CD14-positive monocyte (primary cell): ENCODE data around the gene SYCP1. TPM values are rescaled to one million over a fixed set of nuclear protein-coding genes. Genes with fewer than 3 reads are reported as not detected.

Experiments
- DNase-seq, 3 donors: peaks; one replicate each; pipeline ENCODE4 v3.0.0-alpha.2; 2011 to 2022
- H2AFZ ChIP-seq: 2 replicates; pipeline ENCODE4 v1.6.0; 2012; ENCODE audit warnings: mild to moderate bottlenecking, low read depth, low read length, inconsistent platforms; ENCODE audit not compliant: insufficient read depth, poor library complexity, severe bottlenecking
- H3K27ac ChIP-seq, 2 donors: 1 replicate in 1 of 2; 2 replicates in 1 of 2; pipeline ENCODE4 v1.5.1; 2012 to 2013; ENCODE audit warnings: low read length in 2 of 2, control low read depth in 1 of 2, inconsistent platforms in 1 of 2, low read depth in 1 of 2, mild to moderate bottlenecking in 1 of 2
- H3K27me3 ChIP-seq, 2 donors: one replicate each; pipeline versions ENCODE4 v1.6.0 to v1.6.1; 2011 to 2013; ENCODE audit warnings: low read length in 2 of 2; ENCODE audit not compliant: control insufficient read depth in 2 of 2, insufficient read depth in 2 of 2
- H3K36me3 ChIP-seq, 2 donors: replicated peaks in 1 of 2; 1 replicate in 1 of 2; 2 replicates in 1 of 2; pipeline versions ENCODE4 v1.5.1 to v1.6.1; 2012 to 2013; ENCODE audit warnings: low read length in 2 of 2, control low read depth in 1 of 2, inconsistent platforms in 1 of 2, mild to moderate bottlenecking in 1 of 2; ENCODE audit not compliant: insufficient read depth in 2 of 2, control insufficient read depth in 1 of 2
- H3K4me1 ChIP-seq, 2 donors: 1 replicate in 1 of 2; 2 replicates in 1 of 2; pipeline versions ENCODE4 v1.5.1 to v1.6.1; 2012 to 2013; ENCODE audit warnings: low read length in 2 of 2, control low read depth in 1 of 2, inconsistent platforms in 1 of 2, mild to moderate bottlenecking in 1 of 2, moderate library complexity in 1 of 2; ENCODE audit not compliant: insufficient read depth in 2 of 2, control insufficient read depth in 1 of 2
- H3K4me2 ChIP-seq: replicated peaks from 2 replicates; pipeline ENCODE3; 2012; ENCODE audit warnings: low read length, moderate library complexity, mild to moderate bottlenecking; ENCODE audit not compliant: poor library complexity, severe bottlenecking; ENCODE audit errors: extremely low read depth
- H3K4me3 ChIP-seq, 3 experiments: fragments of 200-600 bp in 1 of 3; sonication (generic) in 1 of 3; replicated peaks in 1 of 3; 1 replicate in 2 of 3; 2 replicates in 1 of 3; pipeline ENCODE4 v1.5.1; 2011 to 2013; ENCODE audit warnings: low read length in 3 of 3, mild to moderate bottlenecking in 3 of 3, control low read depth in 2 of 3, low read depth in 2 of 3, inconsistent platforms in 1 of 3, moderate library complexity in 1 of 3
- H3K79me2 ChIP-seq: 2 replicates; pipeline ENCODE4 v1.6.0; 2012; ENCODE audit warnings: mild to moderate bottlenecking, control low read depth, inconsistent platforms, low read length, moderate library complexity; ENCODE audit not compliant: insufficient read depth
- H3K9ac ChIP-seq: 2 replicates; pipeline ENCODE4 v1.6.0; 2017; ENCODE audit warnings: low read length, mild to moderate bottlenecking; ENCODE audit not compliant: insufficient read depth, poor library complexity, severe bottlenecking
- H3K9me3 ChIP-seq, 2 donors: replicated peaks in 1 of 2; 1 replicate in 1 of 2; 2 replicates in 1 of 2; pipeline versions ENCODE4 v1.5.1 to v1.6.1; 2012 to 2013; ENCODE audit warnings: low read length in 2 of 2, control low read depth in 1 of 2; ENCODE audit not compliant: control insufficient read depth in 1 of 2, insufficient read depth in 1 of 2
- H4K20me1 ChIP-seq: 2 replicates; pipeline ENCODE4 v1.6.0; 2012; ENCODE audit warnings: mild to moderate bottlenecking, low read length, control low read depth, moderate library complexity; ENCODE audit not compliant: insufficient read depth
- H3K27ac Mint-ChIP-seq, 7 donors: one replicate each; pipeline ENCODE4 v1.8.0; 2020; ENCODE audit warnings: mild to moderate bottlenecking in 7 of 7, mixed read lengths in 7 of 7, moderate library complexity in 6 of 7, inconsistent platforms in 2 of 7
- H3K27me3 Mint-ChIP-seq, 3 donors: one replicate each; pipeline ENCODE4 v1.8.0; 2021 to 2022; ENCODE audit warnings: low read depth in 3 of 3, mild to moderate bottlenecking in 3 of 3, mixed read lengths in 3 of 3, moderate library complexity in 3 of 3, inconsistent platforms in 1 of 3
- H3K36me3 Mint-ChIP-seq, 2 donors: one replicate each; pipeline ENCODE4 v1.8.0; 2020; ENCODE audit warnings: mixed read lengths in 2 of 2, inconsistent platforms in 1 of 2, mild to moderate bottlenecking in 1 of 2
- H3K4me1 Mint-ChIP-seq: one replicate; pipeline ENCODE4 v1.8.0; 2020; ENCODE audit warnings: mild to moderate bottlenecking, mixed read lengths
- H3K4me3 Mint-ChIP-seq, 2 donors: one replicate each; pipeline ENCODE4 v1.8.0; 2020; ENCODE audit warnings: mild to moderate bottlenecking in 2 of 2, mixed read lengths in 2 of 2, moderate library complexity in 1 of 2
- H3K9me3 Mint-ChIP-seq, 7 donors: one replicate each; pipeline ENCODE4 v1.8.0; 2020 to 2022; ENCODE audit warnings: mixed read lengths in 7 of 7, mild to moderate bottlenecking in 6 of 7, moderate library complexity in 6 of 7, inconsistent platforms in 2 of 7
- WGBS: methylation state at CpG from one replicate; pipeline ENCODE4 v1.1.5; 2013; ENCODE audit warnings: missing lambda C conversion rate; ENCODE audit not compliant: insufficient coverage; 5-methylcytosine and 5-hydroxymethylcytosine counted together
- intact Hi-C, 2 donors: fragments of 100-400 bp; cut with micrococcal nuclease; formaldehyde crosslinking; loops; one replicate each; pipeline versions ENCODE4 v1.15.0 to v1.15.1; 2023
- polyA plus RNA-seq, 3 donors: library from polyadenylated mRNA; depleted of rRNA in 1 of 3; unstranded in 2 of 3; stranded (reverse) in 1 of 3; fragments of 300-500 nt in 2 of 3; fragments of >200 nt in 1 of 3; fragmentation: Illumina TruSeq in 2 of 3; gene quantifications; 1 replicate in 2 of 3; 2 replicates in 1 of 3; pipeline ENCODE4 v1.2.3, GENCODE V29; 2012 to 2021
- TF ChIP-seq, protein P1 (sequence below): fragments of 200-600 bp; IDR thresholded peaks from one replicate; pipeline ENCODE4 v1.8.0; 2022; ENCODE audit warnings: antibody characterized with exemption, mild to moderate bottlenecking

Gene SYCP1
- polyA plus RNA-seq, 3 donors: not detected

DNA sequence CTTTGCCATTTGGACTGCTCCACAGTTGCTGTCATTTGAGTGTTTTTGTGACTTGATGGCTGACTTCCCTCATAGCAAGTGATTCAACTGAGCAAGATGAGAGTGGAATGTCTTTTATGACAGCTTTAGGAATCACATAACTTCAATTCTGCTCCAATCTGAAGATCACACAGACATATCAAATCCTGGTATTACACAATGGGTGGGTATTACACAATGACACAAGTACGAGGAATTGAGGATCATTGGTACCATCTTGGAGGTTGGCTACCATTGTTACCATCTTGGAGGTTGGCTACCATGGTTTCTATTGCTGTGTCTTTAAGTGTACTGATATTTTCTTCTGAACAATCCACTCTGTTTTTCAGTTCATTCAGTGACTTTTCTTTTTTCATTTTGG lies 166.5 kb downstream of the SYCP1 start:
- Histone ChIP-seq H3K36me3 (no peaks in the 10 kb centered on the region), H3K27me3 (no peaks in the 10 kb centered on the region), H4K20me1 (no peaks in the 10 kb centered on the region), H3K9ac (no peak overlapping the region), H3K9me3 (peaks cover 0 to 8% of the 10 kb centered on the region in 2 donors), H3K4me2 (no peak overlapping the region), H3K27ac (no peak overlapping the region), H3K4me1 (no peaks in the 10 kb centered on the region), H3K79me2 (no peaks in the 10 kb centered on the region), H3K4me3 (no peak overlapping the region), H2AFZ (no peak overlapping the region)
- no peaks in the 10 kb centered on the region for H3K4me1 Mint-ChIP-seq
- no CpG with 5 or more reads among the region's 1 CpG for WGBS
- H3K9me3 Mint-ChIP-seq: peaks cover 0 to 20% (median 3%) of the 10 kb centered on the region in 7 donors
- TF ChIP-seq, protein P1, sequence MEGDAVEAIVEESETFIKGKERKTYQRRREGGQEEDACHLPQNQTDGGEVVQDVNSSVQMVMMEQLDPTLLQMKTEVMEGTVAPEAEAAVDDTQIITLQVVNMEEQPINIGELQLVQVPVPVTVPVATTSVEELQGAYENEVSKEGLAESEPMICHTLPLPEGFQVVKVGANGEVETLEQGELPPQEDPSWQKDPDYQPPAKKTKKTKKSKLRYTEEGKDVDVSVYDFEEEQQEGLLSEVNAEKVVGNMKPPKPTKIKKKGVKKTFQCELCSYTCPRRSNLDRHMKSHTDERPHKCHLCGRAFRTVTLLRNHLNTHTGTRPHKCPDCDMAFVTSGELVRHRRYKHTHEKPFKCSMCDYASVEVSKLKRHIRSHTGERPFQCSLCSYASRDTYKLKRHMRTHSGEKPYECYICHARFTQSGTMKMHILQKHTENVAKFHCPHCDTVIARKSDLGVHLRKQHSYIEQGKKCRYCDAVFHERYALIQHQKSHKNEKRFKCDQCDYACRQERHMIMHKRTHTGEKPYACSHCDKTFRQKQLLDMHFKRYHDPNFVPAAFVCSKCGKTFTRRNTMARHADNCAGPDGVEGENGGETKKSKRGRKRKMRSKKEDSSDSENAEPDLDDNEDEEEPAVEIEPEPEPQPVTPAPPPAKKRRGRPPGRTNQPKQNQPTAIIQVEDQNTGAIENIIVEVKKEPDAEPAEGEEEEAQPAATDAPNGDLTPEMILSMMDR: no peak
- H3K36me3 Mint-ChIP-seq: no peaks in the 10 kb centered on the region
- intact Hi-C loops: no loop called here
- H3K27me3 Mint-ChIP-seq: peaks cover 0 to 5% (median 0%) of the 10 kb centered on the region in 3 donors
- no peak overlapping the region for H3K4me3 Mint-ChIP-seq
- H3K27ac Mint-ChIP-seq: no peak overlapping the region
- no peak for DNase-seq

DNA sequence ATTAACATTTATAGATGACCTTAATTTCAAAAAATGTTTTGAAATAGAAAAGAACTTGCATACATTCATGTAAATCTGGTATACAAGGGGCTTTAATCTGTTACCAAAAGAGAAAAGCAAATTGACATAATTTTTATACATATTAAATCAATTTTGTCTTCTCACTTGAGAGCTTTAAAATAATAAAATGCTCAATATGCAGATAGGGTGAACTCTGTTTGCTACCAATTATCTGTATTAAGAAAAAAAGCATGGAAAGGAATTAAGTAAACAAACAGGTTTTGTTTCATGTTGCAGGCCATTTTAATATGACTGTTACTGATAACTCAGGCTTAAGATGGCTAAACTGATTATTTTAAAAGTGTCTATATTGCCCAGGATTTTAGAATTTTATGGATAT lies 168.9 kb downstream of the SYCP1 start:
- no peaks in the 10 kb centered on the region for H3K36me3 Mint-ChIP-seq

More for the DNA sequence above, 168.9 kb downstream of the SYCP1 start:
- Histone ChIP-seq H3K27me3 (no peaks in the 10 kb centered on the region), H3K9ac (no peak overlapping the region), H3K9me3 (peaks cover 0 to 8% of the 10 kb centered on the region in 2 donors), H3K4me2 (no peak overlapping the region), H2AFZ (no peak overlapping the region), H3K36me3 (no peaks in the 10 kb centered on the region), H4K20me1 (no peaks in the 10 kb centered on the region), H3K4me1 (no peaks in the 10 kb centered on the region), H3K79me2 (no peaks in the 10 kb centered on the region), H3K4me3 (no peak overlapping the region), H3K27ac (no peak overlapping the region)
- peaks cover 0 to 18% (median 2%) of the 10 kb centered on the region in 7 donors for H3K9me3 Mint-ChIP-seq
- intact Hi-C loops: no loop called here
- no peak overlapping the region for H3K4me3 Mint-ChIP-seq
- no peak for DNase-seq
- no peak overlapping the region for H3K27ac Mint-ChIP-seq
- TF ChIP-seq, protein P1: no peak
- no peaks in the 10 kb centered on the region for H3K4me1 Mint-ChIP-seq
- peaks cover 0 to 5% (median 0%) of the 10 kb centered on the region in 3 donors for H3K27me3 Mint-ChIP-seq
